ENCODE data around the gene ATXN7L3. TPM values are rescaled to one million over a fixed set of nuclear protein-coding genes. Genes with fewer than 3 reads are reported as not detected.
"Not testable (repeated sequence)": the region's sequence is repeated elsewhere in the genome, so short reads cannot be mapped to it uniquely, and the experiment has no call there.

ATXN7L3 gene
- total RNA-seq, 1 donor from 2014 or later: 62.8 TPM

DNA sequence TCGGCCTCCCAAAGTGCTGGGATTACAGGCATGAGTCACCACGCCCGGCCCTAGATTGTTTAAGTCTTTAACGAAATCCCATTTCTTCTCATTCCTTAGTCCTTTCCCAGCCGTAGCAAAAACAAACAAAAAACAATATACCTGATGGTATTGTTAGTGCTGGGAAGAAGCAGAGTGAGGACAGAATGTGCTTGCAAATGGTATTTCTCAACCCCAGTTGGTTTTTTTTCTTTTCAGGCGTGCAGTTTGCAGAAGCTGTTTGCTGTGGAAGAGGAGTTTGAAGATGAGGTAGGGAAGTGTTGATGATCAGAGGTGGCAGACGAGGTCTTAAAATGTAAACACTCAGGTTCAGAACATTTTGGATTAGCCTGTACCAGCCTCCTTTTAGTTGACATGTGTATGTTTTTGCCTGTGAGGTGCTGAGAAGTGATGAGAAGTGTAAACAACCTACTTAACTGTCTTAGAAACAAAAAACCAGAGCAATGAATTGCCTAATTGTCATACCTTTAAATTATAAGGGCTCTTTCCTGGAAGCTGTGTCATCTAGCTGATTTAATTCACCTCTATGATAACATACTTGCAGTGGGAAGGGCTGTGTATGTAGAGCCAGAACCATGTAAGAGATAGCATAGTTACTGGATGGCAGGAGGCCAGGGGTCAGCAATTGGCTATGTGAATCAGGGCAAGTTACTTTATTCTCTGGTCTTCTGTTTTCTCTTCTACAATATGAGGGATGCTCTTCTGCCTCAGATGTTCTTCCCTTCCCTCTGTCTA lies 54.5 kb downstream of the ATXN7L3 start:
- H3K36me3 ChIP-seq: no peaks in the 10 kb centered on the region
- no peak overlapping the region for H3K4me3 ChIP-seq
- intact Hi-C loops (cut with DNase I): no loop called here
- no peaks in the 10 kb centered on the region for H3K27me3 ChIP-seq
- no peaks in the 10 kb centered on the region for H3K9me3 ChIP-seq
- no peak overlapping the region for H3K27ac ChIP-seq
- DNase-seq (ENCODE audit: low spot score in 2 of 2): no peak
- TF ChIP-seq, protein P1, sequence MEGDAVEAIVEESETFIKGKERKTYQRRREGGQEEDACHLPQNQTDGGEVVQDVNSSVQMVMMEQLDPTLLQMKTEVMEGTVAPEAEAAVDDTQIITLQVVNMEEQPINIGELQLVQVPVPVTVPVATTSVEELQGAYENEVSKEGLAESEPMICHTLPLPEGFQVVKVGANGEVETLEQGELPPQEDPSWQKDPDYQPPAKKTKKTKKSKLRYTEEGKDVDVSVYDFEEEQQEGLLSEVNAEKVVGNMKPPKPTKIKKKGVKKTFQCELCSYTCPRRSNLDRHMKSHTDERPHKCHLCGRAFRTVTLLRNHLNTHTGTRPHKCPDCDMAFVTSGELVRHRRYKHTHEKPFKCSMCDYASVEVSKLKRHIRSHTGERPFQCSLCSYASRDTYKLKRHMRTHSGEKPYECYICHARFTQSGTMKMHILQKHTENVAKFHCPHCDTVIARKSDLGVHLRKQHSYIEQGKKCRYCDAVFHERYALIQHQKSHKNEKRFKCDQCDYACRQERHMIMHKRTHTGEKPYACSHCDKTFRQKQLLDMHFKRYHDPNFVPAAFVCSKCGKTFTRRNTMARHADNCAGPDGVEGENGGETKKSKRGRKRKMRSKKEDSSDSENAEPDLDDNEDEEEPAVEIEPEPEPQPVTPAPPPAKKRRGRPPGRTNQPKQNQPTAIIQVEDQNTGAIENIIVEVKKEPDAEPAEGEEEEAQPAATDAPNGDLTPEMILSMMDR (IDR thresholded peaks at IDR 0.05): no peak
- peaks cover 0 to 5% of the 10 kb centered on the region in 2 donors for H3K4me1 ChIP-seq

DNA sequence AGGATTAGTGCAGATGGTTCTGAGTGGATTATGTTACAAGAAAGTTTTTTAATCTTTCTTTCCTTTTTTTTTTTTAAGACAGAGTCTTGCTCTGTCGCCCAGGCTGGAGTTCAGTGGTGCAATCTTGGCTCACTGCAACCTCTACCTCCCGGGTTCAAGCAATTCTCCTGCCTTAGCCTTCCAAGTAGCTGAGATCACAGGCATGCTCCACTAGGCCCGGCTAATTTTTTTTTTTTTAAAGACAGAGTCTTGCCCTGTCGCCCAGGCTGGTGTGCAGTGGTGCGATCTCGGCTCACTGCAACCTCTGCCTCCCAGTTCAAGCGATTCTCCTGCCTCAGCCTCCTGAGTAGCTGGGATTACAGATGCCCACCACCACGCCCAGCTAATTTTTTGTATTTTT lies 55.8 kb downstream of the ATXN7L3 start:
- H3K27ac ChIP-seq; DNase-seq (ENCODE audit: low spot score in 2 of 2); H3K4me3 ChIP-seq; H3K4me1 ChIP-seq; H3K36me3 ChIP-seq; H3K9me3 ChIP-seq; H3K27me3 ChIP-seq; intact Hi-C loops (cut with DNase I): not testable (repeated sequence)

Other genes with a start within 250 kb of the ATXN7L3 start
- gene PYY, start 245.9 kb downstream of the ATXN7L3 start, total RNA-seq: not detected
- gene NAGS, start 195.3 kb downstream of the ATXN7L3 start, total RNA-seq: 48.2 TPM
- 11.0 TPM for gene TMEM101, start 184.9 kb downstream of the ATXN7L3 start, total RNA-seq
- gene LSM12, start 133.2 kb downstream of the ATXN7L3 start, total RNA-seq: 12.5 TPM
- gene G6PC3, start 129.1 kb downstream of the ATXN7L3 start, total RNA-seq: 111 TPM
- gene HDAC5, start 76.2 kb downstream of the ATXN7L3 start, total RNA-seq: 189 TPM
- gene HROB, start 58.0 kb downstream of the ATXN7L3 start, total RNA-seq: not detected
- gene ASB16, start 29.2 kb downstream of the ATXN7L3 start, total RNA-seq: not detected
- gene TMUB2, start 12.9 kb downstream of the ATXN7L3 start, total RNA-seq: 27.9 TPM
- gene UBTF, start 19.8 kb upstream of the ATXN7L3 start, total RNA-seq: 25.1 TPM
- gene SLC4A1, start 68.3 kb upstream of the ATXN7L3 start, total RNA-seq: 2.4 TPM
- not detected for gene RUNDC3A, start 108.7 kb upstream of the ATXN7L3 start, total RNA-seq
- 182 TPM for gene SLC25A39, start 124.9 kb upstream of the ATXN7L3 start, total RNA-seq
- 430 TPM for gene GRN, start 145.4 kb upstream of the ATXN7L3 start, total RNA-seq
- 1.7 TPM for gene FAM171A2, start 164.0 kb upstream of the ATXN7L3 start, total RNA-seq
- not detected for gene ITGA2B, start 189.8 kb upstream of the ATXN7L3 start, total RNA-seq

All from ascending aorta (tissue), 2 donors.